Measurements from ENCODE around the gene GTPBP6. TPM values are rescaled to one million over a fixed set of nuclear protein-coding genes. Genes with fewer than 3 reads are reported as not detected.

Gene GTPBP6
- total and polyA plus RNA-seq, 2 experiments from 2014 or later: 41.4 to 66.8 TPM

DNA sequence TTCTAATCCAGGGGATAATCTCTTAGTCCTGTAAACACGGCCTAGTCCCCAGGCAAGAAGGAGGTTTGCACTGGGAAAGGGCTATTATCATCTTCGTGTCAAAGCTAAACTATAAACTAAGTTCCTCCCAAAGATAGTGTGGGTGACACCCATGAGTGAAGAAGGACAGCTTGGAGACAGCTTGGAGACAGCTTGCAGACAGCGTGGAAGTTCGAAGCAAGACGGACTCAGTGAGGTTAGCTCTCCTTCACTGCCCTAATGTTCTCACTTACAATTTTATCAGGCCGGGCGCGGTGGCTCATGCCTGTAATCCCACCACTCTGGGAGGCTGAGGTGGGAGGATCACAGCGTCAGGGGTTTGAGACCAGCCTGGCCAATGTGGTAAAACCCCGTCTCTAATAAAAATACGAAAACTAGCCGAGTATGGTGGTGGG, 56.7 kb downstream of the GTPBP6 start (continued):
- no peak for TF ChIP-seq ZNF114 (CRISPR knock-in tag; IDR thresholded peaks at IDR 0.05)
- no peak for TF ChIP-seq EZH2 (IDR thresholded peaks at IDR 0.05; ENCODE audit: low read depth, unreplicated experiment)
- TF ChIP-seq, protein P1, sequence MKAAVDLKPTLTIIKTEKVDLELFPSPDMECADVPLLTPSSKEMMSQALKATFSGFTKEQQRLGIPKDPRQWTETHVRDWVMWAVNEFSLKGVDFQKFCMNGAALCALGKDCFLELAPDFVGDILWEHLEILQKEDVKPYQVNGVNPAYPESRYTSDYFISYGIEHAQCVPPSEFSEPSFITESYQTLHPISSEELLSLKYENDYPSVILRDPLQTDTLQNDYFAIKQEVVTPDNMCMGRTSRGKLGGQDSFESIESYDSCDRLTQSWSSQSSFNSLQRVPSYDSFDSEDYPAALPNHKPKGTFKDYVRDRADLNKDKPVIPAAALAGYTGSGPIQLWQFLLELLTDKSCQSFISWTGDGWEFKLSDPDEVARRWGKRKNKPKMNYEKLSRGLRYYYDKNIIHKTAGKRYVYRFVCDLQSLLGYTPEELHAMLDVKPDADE (IDR thresholded peaks at IDR 0.05): no peak
- no peak for TF ChIP-seq STAT1 (IDR thresholded peaks at IDR 0.05; ENCODE audit: unreplicated experiment)
- TF ChIP-seq POLR2AphosphoS5 (IDR thresholded peaks at IDR 0.05; ENCODE audit: low read depth): no peak

DNA sequence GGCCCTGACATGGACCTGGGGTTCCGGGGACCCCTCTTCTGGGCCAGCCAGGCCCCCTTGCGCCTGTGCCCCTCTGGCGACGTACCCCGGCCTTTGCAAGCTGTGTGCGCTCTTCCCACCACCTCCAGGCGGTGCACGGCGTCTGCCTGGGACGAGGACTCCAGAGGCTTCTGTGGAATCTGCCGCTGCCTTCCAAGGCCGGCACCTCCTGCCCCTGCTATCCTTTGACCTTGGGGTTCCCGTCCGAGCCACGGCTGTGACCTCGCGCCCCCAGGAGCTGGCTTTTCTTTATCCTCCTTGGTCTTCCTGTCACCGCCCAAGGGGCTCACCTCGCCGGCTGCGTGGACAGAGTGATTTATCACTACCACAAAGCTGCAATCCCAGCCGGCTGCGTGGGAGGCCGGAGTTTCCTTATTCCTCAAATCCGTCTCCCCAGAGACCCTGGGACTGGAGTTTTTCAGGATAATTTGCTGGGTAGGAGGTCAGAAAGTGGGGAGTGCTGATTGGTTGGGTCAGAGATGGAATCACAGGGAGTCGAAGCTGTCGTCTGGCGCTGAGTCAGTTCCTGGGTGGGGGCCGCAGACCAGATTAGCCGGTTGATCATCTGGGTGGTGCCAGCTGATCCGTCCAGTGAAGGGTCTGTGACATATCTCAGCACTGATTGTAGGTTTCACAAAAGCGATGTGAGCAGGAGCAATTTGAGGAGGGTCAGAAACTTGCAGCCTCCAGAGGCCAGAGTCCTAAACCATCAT, 57.3 kb downstream of the GTPBP6 start:
- peak overlapping the region; percentile 97 for H2AFZ ChIP-seq
- peak; percentile 65 for DNase-seq (ENCODE audit: low spot score)
- H3K4me1 ChIP-seq (ENCODE audit: insufficient read depth): no peaks in the 10 kb centered on the region; the same call in 1 of the 2 replicates
- Mint-ChIP-seq H3K36me3 (ENCODE audit: low read depth) (peaks cover 3% of the 10 kb centered on the region; the same call in 1 of the 3 replicates), H3K9me3 (peaks cover 69% of the 10 kb centered on the region), H3K27me3 (ENCODE audit: insufficient read depth, low read depth, poor library complexity) (peaks cover 5% of the 10 kb centered on the region), H3K4me3 (no peak overlapping the region), H3K4me1 (no peaks in the 10 kb centered on the region), H3K27ac (no peak overlapping the region)
- H3K79me2 ChIP-seq (replicated peaks; ENCODE audit: insufficient read depth): no peaks in the 10 kb centered on the region
- H3K36me3 ChIP-seq (ENCODE audit: insufficient read depth): no peaks in the 10 kb centered on the region
- H3K9me2 ChIP-seq (ENCODE audit: insufficient read depth): no peaks in the 10 kb centered on the region
- ATAC-seq: peak; percentile 79
- TF ChIP-seq, protein P2, sequence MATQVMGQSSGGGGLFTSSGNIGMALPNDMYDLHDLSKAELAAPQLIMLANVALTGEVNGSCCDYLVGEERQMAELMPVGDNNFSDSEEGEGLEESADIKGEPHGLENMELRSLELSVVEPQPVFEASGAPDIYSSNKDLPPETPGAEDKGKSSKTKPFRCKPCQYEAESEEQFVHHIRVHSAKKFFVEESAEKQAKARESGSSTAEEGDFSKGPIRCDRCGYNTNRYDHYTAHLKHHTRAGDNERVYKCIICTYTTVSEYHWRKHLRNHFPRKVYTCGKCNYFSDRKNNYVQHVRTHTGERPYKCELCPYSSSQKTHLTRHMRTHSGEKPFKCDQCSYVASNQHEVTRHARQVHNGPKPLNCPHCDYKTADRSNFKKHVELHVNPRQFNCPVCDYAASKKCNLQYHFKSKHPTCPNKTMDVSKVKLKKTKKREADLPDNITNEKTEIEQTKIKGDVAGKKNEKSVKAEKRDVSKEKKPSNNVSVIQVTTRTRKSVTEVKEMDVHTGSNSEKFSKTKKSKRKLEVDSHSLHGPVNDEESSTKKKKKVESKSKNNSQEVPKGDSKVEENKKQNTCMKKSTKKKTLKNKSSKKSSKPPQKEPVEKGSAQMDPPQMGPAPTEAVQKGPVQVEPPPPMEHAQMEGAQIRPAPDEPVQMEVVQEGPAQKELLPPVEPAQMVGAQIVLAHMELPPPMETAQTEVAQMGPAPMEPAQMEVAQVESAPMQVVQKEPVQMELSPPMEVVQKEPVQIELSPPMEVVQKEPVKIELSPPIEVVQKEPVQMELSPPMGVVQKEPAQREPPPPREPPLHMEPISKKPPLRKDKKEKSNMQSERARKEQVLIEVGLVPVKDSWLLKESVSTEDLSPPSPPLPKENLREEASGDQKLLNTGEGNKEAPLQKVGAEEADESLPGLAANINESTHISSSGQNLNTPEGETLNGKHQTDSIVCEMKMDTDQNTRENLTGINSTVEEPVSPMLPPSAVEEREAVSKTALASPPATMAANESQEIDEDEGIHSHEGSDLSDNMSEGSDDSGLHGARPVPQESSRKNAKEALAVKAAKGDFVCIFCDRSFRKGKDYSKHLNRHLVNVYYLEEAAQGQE (IDR thresholded peaks at IDR 0.05; ENCODE audit: unreplicated experiment): no peak
- TF ChIP-seq, protein P1 (IDR thresholded peaks at IDR 0.05): no peak
- TF ChIP-seq STAT1 (IDR thresholded peaks at IDR 0.05; ENCODE audit: unreplicated experiment): no peak
- H3K27ac ChIP-seq (ENCODE audit: low read depth): no peak overlapping the region
- H3F3A ChIP-seq (replicated peaks; ENCODE audit: low read depth): peaks cover 12% of the 10 kb centered on the region; the same call in 1 of the 2 replicates
- H3K4me2 ChIP-seq: no peak overlapping the region
- no peaks in the 10 kb centered on the region for H4K20me1 ChIP-seq (replicated peaks; ENCODE audit: insufficient read depth)
- no peak overlapping the region for H3K4me3 ChIP-seq
- no peaks in the 10 kb centered on the region for H3K27me3 ChIP-seq (ENCODE audit: insufficient read depth)
